ENCODE data around the gene ASIP.

Gene ASIP

DNA sequence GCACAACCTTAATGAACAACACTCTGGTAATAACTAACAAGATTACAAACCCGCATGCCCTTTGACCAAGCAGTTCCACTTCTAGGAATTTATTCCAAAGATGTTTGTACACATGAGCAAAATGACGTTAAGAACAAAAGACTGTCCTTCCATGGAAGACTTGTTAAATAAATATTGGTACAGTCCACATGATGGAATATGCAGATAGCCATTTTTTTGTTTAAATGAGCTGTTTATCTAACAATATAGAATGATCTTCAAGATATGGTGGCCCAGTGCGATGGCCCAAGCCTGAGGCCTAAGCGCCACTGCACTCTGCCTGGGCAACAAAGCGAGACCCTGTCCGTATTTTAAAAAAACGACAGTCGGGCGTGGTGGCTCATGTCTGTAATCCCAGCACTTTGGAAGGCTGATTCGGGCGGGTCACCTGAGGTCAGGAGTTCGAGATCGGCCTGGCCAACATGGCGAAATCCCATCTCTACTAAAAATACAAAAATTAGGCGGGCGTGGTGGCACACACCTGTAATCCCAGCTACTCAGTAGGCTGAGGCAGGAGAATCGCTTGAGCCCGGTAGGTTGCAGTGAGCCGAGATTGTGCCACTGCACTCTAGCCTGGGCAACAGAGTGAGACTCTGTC lies 69.4 kb downstream of the ASIP start:
- H3K4me1 ChIP-seq (ENCODE audit: control insufficient read depth, low read length), result peaks cover 7% of the 10 kb centered on the region

DNA sequence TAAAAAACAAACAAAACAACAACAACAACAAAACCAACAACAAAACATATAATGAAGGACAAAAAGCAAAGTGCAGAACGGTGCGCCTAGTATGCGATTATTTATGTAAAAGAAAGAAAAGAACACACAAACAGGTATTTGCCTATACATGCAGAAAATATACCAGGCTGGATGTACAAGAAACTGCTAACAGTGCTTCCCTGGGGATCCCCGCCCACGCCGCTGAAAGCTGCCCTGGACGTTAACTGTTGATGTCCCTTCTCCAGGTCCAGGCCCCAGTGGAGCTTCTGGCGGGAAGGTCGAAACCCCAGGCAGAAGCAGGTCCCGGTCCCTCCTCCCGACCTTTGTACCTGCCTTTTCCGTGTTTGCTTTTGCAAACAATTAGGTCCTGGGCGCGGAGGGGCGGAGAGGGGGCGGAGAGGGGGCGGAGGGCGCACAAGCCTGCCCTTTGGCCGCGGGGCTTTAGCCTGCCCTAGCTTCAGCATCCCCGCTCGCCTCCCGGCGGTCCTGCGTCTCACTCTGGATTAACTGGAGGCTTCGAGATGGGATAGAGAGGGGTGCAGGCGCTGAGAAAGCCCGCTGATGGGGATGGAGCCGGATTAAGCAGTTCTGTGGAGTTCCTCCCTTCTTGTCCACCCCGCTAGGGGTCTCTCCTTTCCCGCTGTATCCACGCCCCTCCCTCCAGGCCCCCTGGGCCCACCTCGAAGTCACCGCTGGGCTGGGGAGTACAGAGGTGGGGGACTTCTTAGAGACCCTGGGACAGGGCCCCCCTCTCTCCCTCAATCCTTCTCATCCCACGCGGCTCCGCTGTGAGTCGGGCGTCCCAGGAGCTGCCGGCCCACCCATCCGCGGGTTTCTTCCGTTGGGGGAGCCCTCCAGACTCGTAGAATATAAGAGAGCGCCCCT lies 70.1 kb downstream of the ASIP start:
- no peak overlapping the region for H3K27ac ChIP-seq (ENCODE audit: low read depth, low read length)
- H3K4me3 ChIP-seq (ENCODE audit: low read length), result no peak overlapping the region
- H3K9me3 ChIP-seq (ENCODE audit: control insufficient read depth, insufficient read depth, low read length), result no peaks in the 10 kb centered on the region
- no peaks in the 10 kb centered on the region for H3K36me3 ChIP-seq (ENCODE audit: control insufficient read depth, low read length)
- H3K79me2 ChIP-seq (ENCODE audit: control insufficient read depth, low read length), result no peaks in the 10 kb centered on the region
- H3K9me2 ChIP-seq (replicated peaks; ENCODE audit: control insufficient read depth, low read length), result no peaks in the 10 kb centered on the region
- H3K4me1 ChIP-seq (ENCODE audit: control insufficient read depth, low read length), result peaks cover 7% of the 10 kb centered on the region
- H3F3A ChIP-seq (ENCODE audit: control insufficient read depth, insufficient read depth), result no peaks in the 10 kb centered on the region
- peaks cover 17% of the 10 kb centered on the region for H3K27me3 ChIP-seq (ENCODE audit: control insufficient read depth, low read length)
- H4K20me1 ChIP-seq (ENCODE audit: control insufficient read depth, insufficient read depth, low read depth, low read length), result no peaks in the 10 kb centered on the region
- H3K4me2 ChIP-seq (ENCODE audit: low read length), result no peak overlapping the region
- TF ChIP-seq, protein P1, sequence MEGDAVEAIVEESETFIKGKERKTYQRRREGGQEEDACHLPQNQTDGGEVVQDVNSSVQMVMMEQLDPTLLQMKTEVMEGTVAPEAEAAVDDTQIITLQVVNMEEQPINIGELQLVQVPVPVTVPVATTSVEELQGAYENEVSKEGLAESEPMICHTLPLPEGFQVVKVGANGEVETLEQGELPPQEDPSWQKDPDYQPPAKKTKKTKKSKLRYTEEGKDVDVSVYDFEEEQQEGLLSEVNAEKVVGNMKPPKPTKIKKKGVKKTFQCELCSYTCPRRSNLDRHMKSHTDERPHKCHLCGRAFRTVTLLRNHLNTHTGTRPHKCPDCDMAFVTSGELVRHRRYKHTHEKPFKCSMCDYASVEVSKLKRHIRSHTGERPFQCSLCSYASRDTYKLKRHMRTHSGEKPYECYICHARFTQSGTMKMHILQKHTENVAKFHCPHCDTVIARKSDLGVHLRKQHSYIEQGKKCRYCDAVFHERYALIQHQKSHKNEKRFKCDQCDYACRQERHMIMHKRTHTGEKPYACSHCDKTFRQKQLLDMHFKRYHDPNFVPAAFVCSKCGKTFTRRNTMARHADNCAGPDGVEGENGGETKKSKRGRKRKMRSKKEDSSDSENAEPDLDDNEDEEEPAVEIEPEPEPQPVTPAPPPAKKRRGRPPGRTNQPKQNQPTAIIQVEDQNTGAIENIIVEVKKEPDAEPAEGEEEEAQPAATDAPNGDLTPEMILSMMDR (IDR thresholded peaks at IDR 0.05; ENCODE audit: low read depth, low read length, poor library complexity, severe bottlenecking), result no peak
- TF ChIP-seq EZH2phosphoT487 (IDR thresholded peaks at IDR 0.05; ENCODE audit: borderline replicate concordance, low read length), result no peak

More for the DNA sequence above, 69.4 kb downstream of the ASIP start:
- Histone ChIP-seq H3K27me3 (ENCODE audit: control insufficient read depth, low read length) (peaks cover 17% of the 10 kb centered on the region), H3F3A (ENCODE audit: control insufficient read depth, insufficient read depth) (no peaks in the 10 kb centered on the region), H3K4me2 (ENCODE audit: low read length) (no peak overlapping the region), H3K79me2 (ENCODE audit: control insufficient read depth, low read length) (no peaks in the 10 kb centered on the region), H3K9me2 (replicated peaks; ENCODE audit: control insufficient read depth, low read length) (no peaks in the 10 kb centered on the region), H4K20me1 (ENCODE audit: control insufficient read depth, insufficient read depth, low read depth, low read length) (no peaks in the 10 kb centered on the region), H3K36me3 (ENCODE audit: control insufficient read depth, low read length) (no peaks in the 10 kb centered on the region), H3K9me3 (ENCODE audit: control insufficient read depth, insufficient read depth, low read length) (no peaks in the 10 kb centered on the region), H3K4me3 (ENCODE audit: low read length) (no peak overlapping the region), H3K27ac (ENCODE audit: low read depth, low read length) (no peak overlapping the region)
- TF ChIP-seq, protein P1 (IDR thresholded peaks at IDR 0.05; ENCODE audit: low read depth, low read length, poor library complexity, severe bottlenecking), result no peak
- no peak for TF ChIP-seq EZH2phosphoT487 (IDR thresholded peaks at IDR 0.05; ENCODE audit: borderline replicate concordance, low read length)

DNA sequence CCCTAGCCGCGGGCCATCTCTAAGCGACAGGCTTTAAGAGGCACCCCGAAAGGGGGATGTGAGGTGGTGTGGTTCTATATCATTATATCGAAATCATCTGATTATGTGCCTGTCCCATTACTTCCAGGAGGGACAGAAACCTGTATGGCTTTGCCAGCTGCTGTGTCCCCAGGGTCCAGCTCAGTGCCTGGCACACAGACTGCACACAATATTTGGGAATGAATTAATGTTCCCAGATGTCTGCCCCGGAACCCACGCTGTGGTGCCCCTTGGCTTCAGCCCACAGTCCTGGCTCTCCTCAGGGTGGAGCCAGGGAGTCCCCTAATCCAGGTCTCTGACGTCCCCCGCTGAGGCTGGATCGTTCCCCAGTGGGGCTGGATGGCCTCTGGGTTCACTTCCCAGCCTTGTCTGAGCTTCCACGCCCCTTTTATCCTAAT lies 70.8 kb downstream of the ASIP start:
- Histone ChIP-seq H3K9me2 (replicated peaks; ENCODE audit: control insufficient read depth, low read length) (no peaks in the 10 kb centered on the region), H3K4me3 (ENCODE audit: low read length) (no peak overlapping the region), H3K36me3 (ENCODE audit: control insufficient read depth, low read length) (no peaks in the 10 kb centered on the region), H3K79me2 (ENCODE audit: control insufficient read depth, low read length) (no peaks in the 10 kb centered on the region), H3F3A (ENCODE audit: control insufficient read depth, insufficient read depth) (no peaks in the 10 kb centered on the region), H4K20me1 (ENCODE audit: control insufficient read depth, insufficient read depth, low read depth, low read length) (no peaks in the 10 kb centered on the region), H3K27me3 (ENCODE audit: control insufficient read depth, low read length) (peaks cover 17% of the 10 kb centered on the region), H3K9me3 (ENCODE audit: control insufficient read depth, insufficient read depth, low read length) (no peaks in the 10 kb centered on the region), H3K4me1 (ENCODE audit: control insufficient read depth, low read length) (peaks cover 7% of the 10 kb centered on the region), H3K4me2 (ENCODE audit: low read length) (peak overlapping the region; percentile 51; the same call in 1 of the 2 replicates), H3K27ac (ENCODE audit: low read depth, low read length) (no peak overlapping the region)
- TF ChIP-seq, protein P1 (IDR thresholded peaks at IDR 0.05; ENCODE audit: low read depth, low read length, poor library complexity, severe bottlenecking), result no peak

All from DOHH2 (cell line).